H1 (cell line): Measurements from ENCODE around the gene ZC3H14. TPM values are rescaled to one million over a fixed set of nuclear protein-coding genes. Genes with fewer than 3 reads are reported as not detected.

Experiments used
- CTCF ChIA-PET: fragments of 300-600 bp; sonication (Branson Sonifier 250); formaldehyde crosslinking; loops from one replicate; lab custom pipeline; 2021; ENCODE audit not compliant: partially characterized antibody; lab: Charles Lee
- POLR2A ChIA-PET: fragments of 300-600 bp; sonication (Branson Sonifier 250); formaldehyde crosslinking; loops from one replicate; lab custom pipeline; 2021; ENCODE audit warnings: inconsistent platforms; ENCODE audit not compliant: partially characterized antibody; lab: Charles Lee
- DNase-seq, 2 experiments: peaks; one replicate each; pipeline versions ENCODE4 v3.0.0 to v3.0.0-alpha.2; 2010 to 2022; ENCODE audit warnings: low spot score in 2 of 2, low read depth in 1 of 2, mixed read lengths in 1 of 2
- FAIRE-seq: peaks from 2 replicates; lab custom pipeline; 2011; peaks lifted over from hg19 to GRCh38; lab: Jason Lieb, UNC
- H2AFZ ChIP-seq: 2 replicates; pipeline ENCODE4 v1.8.1; 2012; ENCODE audit warnings: low read length, inconsistent platforms
- H2AK5ac ChIP-seq: 2 replicates; pipeline ENCODE4 v1.6.1; 2013; ENCODE audit warnings: low read depth, low read length
- H2BK120ac ChIP-seq: replicated peaks from 2 replicates; pipeline ENCODE3; 2013; ENCODE audit warnings: low read depth, low read length, inconsistent platforms
- H2BK12ac ChIP-seq: 2 replicates; pipeline ENCODE4 v1.6.1; 2013; ENCODE audit warnings: low read depth, low read length
- H2BK15ac ChIP-seq: 2 replicates; pipeline ENCODE4 v1.6.1; 2013; ENCODE audit warnings: low read length
- H2BK20ac ChIP-seq: 2 replicates; pipeline ENCODE4 v1.6.1; 2013; ENCODE audit warnings: low read length
- H2BK5ac ChIP-seq: 2 replicates; pipeline ENCODE4 v1.6.1; 2013; ENCODE audit warnings: low read depth, low read length
- H3K14ac ChIP-seq: 2 replicates; pipeline ENCODE4 v1.6.1; 2013; ENCODE audit warnings: inconsistent platforms; ENCODE audit not compliant: insufficient read length
- H3K18ac ChIP-seq: 2 replicates; pipeline ENCODE4 v1.6.1; 2013; ENCODE audit warnings: low read length; ENCODE audit errors: extremely low read depth
- H3K23ac ChIP-seq: 2 replicates; pipeline ENCODE4 v1.6.1; 2013; ENCODE audit warnings: inconsistent platforms; ENCODE audit not compliant: insufficient read length
- H3K23me2 ChIP-seq: 2 replicates; pipeline ENCODE4 v1.6.1; 2013; ENCODE audit warnings: low read depth, low read length
- H3K27ac ChIP-seq: 2 replicates; pipeline ENCODE4 v1.6.1; 2011; ENCODE audit warnings: low read depth, low read length, inconsistent platforms
- H3K27me3 ChIP-seq, 4 experiments: replicated peaks in 1 of 4; 1 replicate in 1 of 4; 2 replicates in 3 of 4; pipeline versions ENCODE4 v1.6.1 to v1.8.1; 2011 to 2013; ENCODE audit warnings: low read length in 3 of 4, mild to moderate bottlenecking in 3 of 4, inconsistent platforms in 2 of 4, mixed read lengths in 2 of 4, moderate library complexity in 1 of 4; ENCODE audit not compliant: control insufficient read depth in 3 of 4, insufficient read depth in 3 of 4; ENCODE audit errors: extremely low read depth in 1 of 4
- H3K36me3 ChIP-seq, 4 experiments: 2 replicates each; pipeline versions ENCODE4 v1.6.1 to v1.8.1; 2011 to 2013; ENCODE audit warnings: mild to moderate bottlenecking in 4 of 4, low read length in 3 of 4, moderate library complexity in 2 of 4, control low read depth in 1 of 4, inconsistent platforms in 1 of 4; ENCODE audit not compliant: insufficient read depth in 4 of 4, control insufficient read depth in 2 of 4
- H3K4ac ChIP-seq: replicated peaks from 2 replicates; pipeline ENCODE3; 2013; ENCODE audit warnings: low read length, low read depth, mixed read lengths, inconsistent platforms; ENCODE audit not compliant: insufficient read length
- H3K4me1 ChIP-seq, 4 experiments: replicated peaks in 1 of 4; 1 replicate in 1 of 4; 2 replicates in 3 of 4; pipeline versions ENCODE4 v1.6.1 to v1.8.1; 2011 to 2013; ENCODE audit warnings: low read length in 3 of 4, inconsistent platforms in 2 of 4, mixed read lengths in 1 of 4; ENCODE audit not compliant: insufficient read depth in 4 of 4, control insufficient read depth in 3 of 4
- H3K4me2 ChIP-seq, 2 experiments: 2 replicates each; pipeline versions ENCODE4 v1.6.1 to v1.8.1; 2011 to 2013; ENCODE audit warnings: low read depth in 2 of 2, low read length in 2 of 2, control low read depth in 1 of 2, inconsistent platforms in 1 of 2, mild to moderate bottlenecking in 1 of 2; ENCODE audit not compliant: insufficient read depth in 1 of 2
- H3K4me3 ChIP-seq, 4 experiments: fragments of 200-600, 300-600 bp in 1 of 4; sonication (generic), shearing (Covaris generic), sonication (Bioruptor Twin) in 1 of 4; 2 replicates each; pipeline versions ENCODE4 v1.5.1 to v1.8.1; 2011 to 2016; ENCODE audit warnings: low read length in 4 of 4, low read depth in 3 of 4, control low read depth in 2 of 4, inconsistent platforms in 2 of 4, mild to moderate bottlenecking in 2 of 4, mixed read lengths in 1 of 4, moderate library complexity in 1 of 4; ENCODE audit not compliant: insufficient read depth in 2 of 4; ENCODE audit errors: extremely low read depth in 1 of 4
- H3K56ac ChIP-seq: replicated peaks from 2 replicates; pipeline ENCODE3; 2013; ENCODE audit warnings: low read depth, mild to moderate bottlenecking, mixed read lengths, low read length, inconsistent platforms; ENCODE audit not compliant: insufficient read length
- H3K79me1 ChIP-seq: 2 replicates; pipeline ENCODE4 v1.6.1; 2013; ENCODE audit warnings: low read depth, low read length, control low read depth
- H3K79me2 ChIP-seq, 2 experiments: 2 replicates each; pipeline versions ENCODE4 v1.6.1 to v1.8.1; 2012 to 2013; ENCODE audit warnings: low read length in 2 of 2, mild to moderate bottlenecking in 2 of 2, inconsistent platforms in 1 of 2; ENCODE audit not compliant: insufficient read depth in 2 of 2, control insufficient read depth in 1 of 2
- H3K9ac ChIP-seq, 4 experiments: replicated peaks in 1 of 4; 1 replicate in 1 of 4; 2 replicates in 3 of 4; pipeline versions ENCODE4 v1.6.1 to v1.8.1; 2011 to 2013; ENCODE audit warnings: low read depth in 3 of 4, low read length in 3 of 4, control low read depth in 2 of 4, mild to moderate bottlenecking in 2 of 4, moderate library complexity in 2 of 4, inconsistent platforms in 1 of 4; ENCODE audit errors: extremely low read depth in 1 of 4
- H3K9me3 ChIP-seq, 2 experiments: 2 replicates each; pipeline versions ENCODE4 v1.6.1 to v1.8.1; 2012 to 2013; ENCODE audit warnings: mild to moderate bottlenecking in 2 of 2, moderate library complexity in 2 of 2, control low read depth in 1 of 2, inconsistent platforms in 1 of 2, low read depth in 1 of 2, low read length in 1 of 2, mixed read lengths in 1 of 2; ENCODE audit not compliant: insufficient read depth in 2 of 2
- H4K20me1 ChIP-seq, 2 experiments: replicated peaks in 1 of 2; 2 replicates each; pipeline versions ENCODE3 to v1.8.1; 2011 to 2013; ENCODE audit warnings: inconsistent platforms in 2 of 2, low read length in 2 of 2, mild to moderate bottlenecking in 1 of 2; ENCODE audit not compliant: insufficient read depth in 2 of 2, control insufficient read depth in 1 of 2
- H4K5ac ChIP-seq: 2 replicates; pipeline ENCODE4 v1.6.1; 2013; ENCODE audit warnings: low read length, low read depth, mixed read lengths, inconsistent platforms; ENCODE audit not compliant: insufficient read length
- H4K8ac ChIP-seq: 2 replicates; pipeline ENCODE4 v1.8.0; 2013; ENCODE audit warnings: mild to moderate bottlenecking, moderate library complexity, low read length, inconsistent platforms; ENCODE audit not compliant: insufficient read depth; ENCODE audit errors: extremely low read depth
- H4K91ac ChIP-seq: replicated peaks from 2 replicates; pipeline ENCODE3; 2013; ENCODE audit warnings: low read length, mixed read lengths, inconsistent platforms; ENCODE audit not compliant: insufficient read length
- BACH1 ChIP-seq: IDR thresholded peaks from 2 replicates; pipeline ENCODE4 v1.6.1; 2012; ENCODE audit warnings: low read length, improper control_type of control experiment
- CHD2 ChIP-seq: IDR thresholded peaks from 2 replicates; pipeline ENCODE4 v1.6.1; 2012; ENCODE audit warnings: low read length, improper control_type of control experiment
- HDAC2 ChIP-seq, 2 experiments: fragments of 300-600 bp in 1 of 2; sonication (generic) in 1 of 2; IDR thresholded peaks; 2 replicates each; pipeline ENCODE4 v1.6.1; 2011 to 2012; ENCODE audit warnings: low read depth in 2 of 2, low read length in 2 of 2, mild to moderate bottlenecking in 2 of 2, moderate library complexity in 2 of 2, borderline replicate concordance in 1 of 2, inconsistent platforms in 1 of 2
- HDAC6 ChIP-seq: IDR thresholded peaks from one replicate; pipeline ENCODE4 v1.7.1; 2012; ENCODE audit warnings: low read depth, mild to moderate bottlenecking, inconsistent platforms, low read length, moderate library complexity
- JUN ChIP-seq: IDR thresholded peaks from 2 replicates; pipeline ENCODE4 v1.6.1; 2011; ENCODE audit warnings: low read depth, mild to moderate bottlenecking, improper control_type of control experiment, low read length
- KDM5A ChIP-seq: fragments of 200-600 bp; IDR thresholded peaks from 2 replicates; pipeline ENCODE4 v1.7.1; 2012; ENCODE audit warnings: mild to moderate bottlenecking, low read length, inconsistent platforms, mixed read lengths
- MAFK ChIP-seq: IDR thresholded peaks from 2 replicates; pipeline ENCODE4 v1.6.1; 2012; ENCODE audit warnings: low read depth, mild to moderate bottlenecking, improper control_type of control experiment, low read length
- NRF1 ChIP-seq: IDR thresholded peaks from 2 replicates; pipeline ENCODE4 v1.6.1; 2011; ENCODE audit warnings: mild to moderate bottlenecking, low read depth, low read length, improper control_type of control experiment
- POLR2A ChIP-seq, 2 experiments: IDR thresholded peaks; 1 replicate in 1 of 2; 2 replicates in 1 of 2; pipeline ENCODE4 v1.6.1; 2011; ENCODE audit warnings: low read depth in 2 of 2, low read length in 2 of 2, mild to moderate bottlenecking in 2 of 2; ENCODE audit errors: control extremely low read depth in 1 of 2
- POU5F1 ChIP-seq: IDR thresholded peaks from 2 replicates; pipeline ENCODE4 v1.6.1; 2011; ENCODE audit warnings: low read depth, mild to moderate bottlenecking, low read length, moderate library complexity
- RNF2 ChIP-seq: fragments of 200-900, 300-1000 bp; sonication (generic); IDR thresholded peaks from 2 replicates; pipeline ENCODE4 v1.7.1; 2016; ENCODE audit warnings: borderline replicate concordance, low read depth, mild to moderate bottlenecking, antibody characterized with exemption, low read length; ENCODE audit not compliant: poor library complexity, severe bottlenecking; ENCODE audit errors: missing control alignments
- SAP30 ChIP-seq: fragments of 300-600 bp; sonication (generic); IDR thresholded peaks from 2 replicates; pipeline ENCODE4 v1.7.1; 2012; ENCODE audit warnings: low read length, moderate library complexity, mild to moderate bottlenecking, inconsistent platforms; ENCODE audit not compliant: insufficient read depth, insufficient replicate concordance
- SP1 ChIP-seq: IDR thresholded peaks from 2 replicates; pipeline ENCODE4 v1.6.1; 2011; ENCODE audit warnings: low read depth, low read length
- TAF1 ChIP-seq: IDR thresholded peaks from 2 replicates; pipeline ENCODE4 v1.6.1; 2011; ENCODE audit warnings: mild to moderate bottlenecking, low read depth, low read length
- ZNF274 ChIP-seq: IDR thresholded peaks from 2 replicates; pipeline ENCODE4 v1.7.0; 2012; ENCODE audit warnings: low read length, borderline replicate concordance; ENCODE audit errors: extremely low read depth
- WGBS, 2 experiments: shearing (Covaris generic) in 1 of 2; methylation state at CpG; one replicate each; pipeline versions ENCODE4 v1.1.6 to v1.1.7; 2013 to 2015; ENCODE audit warnings: low lambda C conversion rate in 2 of 2, mixed read lengths in 2 of 2, inconsistent platforms in 1 of 2, low coverage in 1 of 2, missing lambda C conversion rate in 1 of 2; ENCODE audit not compliant: insufficient replicate concordance in 2 of 2, insufficient coverage in 1 of 2, insufficient read length in 1 of 2; ENCODE audit errors: extremely low coverage in 1 of 2, missing lambda C conversion rate in 1 of 2; 5-methylcytosine and 5-hydroxymethylcytosine counted together
- polyA plus RNA-seq, 7 experiments: library from polyadenylated mRNA; depleted of rRNA in 3 of 7; stranded (reverse) in 5 of 7; unstranded in 2 of 7; fragments of >200 nt in 5 of 7; fragments of 200-250 nt in 2 of 7; gene quantifications; 1 replicate in 5 of 7; 2 replicates in 1 of 7; 4 replicates in 1 of 7; pipeline versions ENCODE4 v1.2.1 to v1.2.3, GENCODE V29; 2011 to 2013; ENCODE audit warnings: missing spikeins in 2 of 7, mixed read lengths in 2 of 7
- total RNA-seq: library from RNA; stranded (reverse); fragmentation: NEBNext Ultra II Directional; extraction: Animal tissue kit (Norgen Biotek cat#: 25700); gene quantifications from 2 replicates; pipeline ENCODE4 v1.2.1, GENCODE V29; 2021

The ZC3H14 gene
- total and polyA plus RNA-seq, 2 of the 8 experiments (the other 6 are each of a cell fraction or from before 2014, with no cell fraction given): 86.0 to 99.1 TPM

DNA sequence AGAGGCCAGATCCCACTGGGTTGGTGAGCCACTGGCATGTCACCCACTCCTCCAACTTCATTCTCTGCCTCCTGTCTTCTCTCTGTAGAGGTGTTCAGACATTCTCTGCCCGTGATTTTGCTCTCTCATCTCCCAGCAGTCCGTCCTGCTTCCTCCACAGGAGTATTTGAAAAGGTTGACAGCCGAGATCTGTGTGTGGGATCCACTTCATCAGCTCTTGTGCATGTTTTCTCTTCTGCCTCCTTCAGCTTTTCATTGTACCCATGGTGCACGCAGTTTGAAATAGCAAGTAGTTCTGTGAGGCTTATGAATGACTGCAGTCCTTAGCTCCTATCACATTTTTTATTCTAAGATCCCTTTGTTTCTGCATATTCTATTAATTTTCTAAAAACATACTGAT is 34.8 kb downstream of the ZC3H14 start:
- Histone ChIP-seq H3K23me2 (no peaks in the 10 kb centered on the region), H3K56ac (no peak overlapping the region), H4K20me1 (peaks cover 0 to 2% of the 10 kb centered on the region in 2 experiments), H3K4ac (no peak overlapping the region), H3K4me2 (no peak overlapping the region), H3K27ac (no peak overlapping the region), H3K9me3 (no peaks in the 10 kb centered on the region), H2BK12ac (no peak overlapping the region), H2BK20ac (no peak overlapping the region), H2BK120ac (no peak overlapping the region), H3K79me2 (no peaks in the 10 kb centered on the region), H2AFZ (no peak overlapping the region), H3K36me3 (peaks cover 16 to 81% (median 50%) of the 10 kb centered on the region in 4 experiments), H3K23ac (no peak overlapping the region), H3K9ac (no peak overlapping the region), H2BK15ac (no peak overlapping the region), H3K14ac (no peak overlapping the region), H4K91ac (no peak overlapping the region), H3K4me3 (no peak overlapping the region), H2AK5ac (no peak overlapping the region), H4K5ac (no peak overlapping the region), H3K27me3 (no peaks in the 10 kb centered on the region), H2BK5ac (no peak overlapping the region), H3K18ac (no peak overlapping the region), H4K8ac (no peak overlapping the region), H3K79me1 (no peaks in the 10 kb centered on the region; the same call in 1 of the 2 replicates), H3K4me1 (no peaks in the 10 kb centered on the region)
- ChIA-PET POLR2A (interaction anchor here (1.7 kb wide), 1 partner anchor 10 kb away, joined by 11 read pairs; no protein-coding TSS in a partner anchor), CTCF (no interaction called here)
- no peak for FAIRE-seq
- WGBS, 2 experiments: 94% methylated on average over 4 of the region's 4 CpGs; no CpG with 5 or more reads in 1 of the 2 experiments
- DNase-seq: no peak
- TF ChIP-seq BACH1 (no peak), TAF1 (no peak), SP1 (no peak), JUN (no peak), HDAC6 (no peak), RNF2 (no peak), HDAC2 (IDR thresholded peaks at IDR 0.05; ENCODE audit: borderline replicate concordance in 1 of 2, low read depth in 2 of 2, low read length in 2 of 2) (no peak), SAP30 (no peak), NRF1 (no peak), MAFK (no peak), CHD2 (no peak), POU5F1 (no peak), POLR2A (IDR thresholded peaks at IDR 0.05; ENCODE audit: control extremely low read depth in 1 of 2, low read depth in 2 of 2, low read length in 2 of 2) (no peak), ZNF274 (no peak), KDM5A (no peak)
